Measurements from ENCODE around the gene RAB24. TPM values are rescaled to one million over a fixed set of nuclear protein-coding genes. Genes with fewer than 3 reads are reported as not detected.

The RAB24 gene
- total RNA-seq, 1 donor from 2014 or later, result 35.9 TPM

GRCh38 chr5:177301503-177302165 lies 1.9 kb downstream of the RAB24 start:
- Histone ChIP-seq H3K27me3 (ENCODE audit: control insufficient read depth, insufficient read depth, low read length) (no peaks in the 10 kb centered on the region), H3K36me3 (ENCODE audit: control insufficient read depth, insufficient read depth, low read length) (peaks cover 1% of the 10 kb centered on the region), H3K4me3 (ENCODE audit: low read depth, low read length) (no peak overlapping the region)
- DNase-seq (ENCODE audit: low read depth), result no peak
- no peak for TF ChIP-seq CTCF (IDR thresholded peaks at IDR 0.05; ENCODE audit: insufficient read depth, low read length, poor library complexity, severe bottlenecking)

GRCh38 chr5:177300951-177301350 lies 2.6 kb downstream of the RAB24 start:
- no peak overlapping the region for H3K4me3 ChIP-seq (ENCODE audit: low read depth, low read length)
- peaks cover 1% of the 10 kb centered on the region for H3K36me3 ChIP-seq (ENCODE audit: control insufficient read depth, insufficient read depth, low read length)
- no peak for TF ChIP-seq CTCF (IDR thresholded peaks at IDR 0.05; ENCODE audit: insufficient read depth, low read length, poor library complexity, severe bottlenecking)
- no peak for DNase-seq (ENCODE audit: low read depth)
- no peaks in the 10 kb centered on the region for H3K27me3 ChIP-seq (ENCODE audit: control insufficient read depth, insufficient read depth, low read length)

- Histone ChIP-seq H3K4me3 (ENCODE audit: low read depth, low read length) (no peak overlapping the region), H3K27me3 (ENCODE audit: control insufficient read depth, insufficient read depth, low read length) (no peaks in the 10 kb centered on the region), H3K36me3 (ENCODE audit: control insufficient read depth, insufficient read depth, low read length) (no peaks in the 10 kb centered on the region)
- no peak for DNase-seq (ENCODE audit: low read depth)
- peak; percentile 15 for TF ChIP-seq CTCF (IDR thresholded peaks at IDR 0.05; ENCODE audit: insufficient read depth, low read length, poor library complexity, severe bottlenecking)
Observed at GRCh38 chr5:177300236-177300880, 3.2 kb downstream of the RAB24 start.

- no peak for TF ChIP-seq CTCF (IDR thresholded peaks at IDR 0.05; ENCODE audit: insufficient read depth, low read length, poor library complexity, severe bottlenecking)
- Histone ChIP-seq H3K27me3 (ENCODE audit: control insufficient read depth, insufficient read depth, low read length) (no peaks in the 10 kb centered on the region), H3K36me3 (ENCODE audit: control insufficient read depth, insufficient read depth, low read length) (no peaks in the 10 kb centered on the region), H3K4me3 (ENCODE audit: low read depth, low read length) (no peak overlapping the region)
- no peak for DNase-seq (ENCODE audit: low read depth)
Observed at GRCh38 chr5:177299697-177300096, 3.8 kb downstream of the RAB24 start.

- no peak for TF ChIP-seq CTCF (IDR thresholded peaks at IDR 0.05; ENCODE audit: insufficient read depth, low read length, poor library complexity, severe bottlenecking)
- H3K4me3 ChIP-seq (ENCODE audit: low read depth, low read length), result no peak overlapping the region
Observed at GRCh38 chr5:177297922-177298321, 5.6 kb downstream of the RAB24 start.

More at GRCh38 chr5:177297922-177298321, 5.6 kb downstream of the RAB24 start:
- peaks cover 2% of the 10 kb centered on the region for H3K36me3 ChIP-seq (ENCODE audit: control insufficient read depth, insufficient read depth, low read length)
- DNase-seq (ENCODE audit: low read depth), result no peak
- H3K27me3 ChIP-seq (ENCODE audit: control insufficient read depth, insufficient read depth, low read length), result no peaks in the 10 kb centered on the region

Data from kidney epithelial cell (primary cell).